Astrocyte (in vitro differentiated cells and primary cell): ENCODE results near the gene FAM168B.

ENCODE experiments used
- CTCF ChIP-seq: IDR thresholded peaks from 2 replicates; pipeline ENCODE4 v1.5.1; 2011; ENCODE audit warnings: low read depth, mild to moderate bottlenecking, inconsistent platforms, low read length, moderate library complexity; ENCODE audit not compliant: insufficient read depth
- EZH2 ChIP-seq: IDR thresholded peaks from 2 replicates; pipeline ENCODE4 v1.6.1; 2012; ENCODE audit warnings: mild to moderate bottlenecking, low read length, inconsistent platforms; ENCODE audit not compliant: insufficient read depth

- TF ChIP-seq CTCF, result no peak
- TF ChIP-seq EZH2, result no peak
Measured at GRCh38 chr2:131039535-131039907, 53.7 kb downstream of the FAM168B start.
